ENCODE measurements around the gene RASSF7. TPM values are rescaled to one million over a fixed set of nuclear protein-coding genes. Genes with fewer than 3 reads are reported as not detected.

RASSF7 gene
- total RNA-seq, 1 experiment from 2014 or later: 7.4 TPM

DNA sequence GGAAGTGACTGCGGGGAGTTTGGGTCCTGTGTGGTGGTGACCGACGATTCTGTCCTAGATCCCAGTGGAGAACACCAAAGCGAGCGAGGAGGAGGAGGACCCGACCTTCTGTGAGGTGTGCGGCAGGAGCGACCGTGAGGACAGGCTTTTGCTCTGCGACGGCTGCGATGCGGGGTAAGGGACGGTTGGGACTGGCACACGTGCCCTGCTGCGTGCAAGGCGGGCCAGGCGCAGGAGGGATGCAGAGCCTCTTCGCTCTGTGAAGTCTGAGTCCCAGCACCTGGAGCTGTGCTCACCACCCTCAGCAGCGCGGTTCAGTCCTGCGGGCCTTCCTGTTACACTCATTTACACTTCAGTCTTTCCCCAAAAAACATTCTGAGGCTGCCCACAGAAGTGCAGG is 31.7 kb downstream of the RASSF7 start:
- no peak overlapping the region for H3K4me3 ChIP-seq
- no peaks in the 10 kb centered on the region for H3K4me1 ChIP-seq
- no peaks in the 10 kb centered on the region for H3K27me3 ChIP-seq
- no peaks in the 10 kb centered on the region for H3K9me3 ChIP-seq (replicated peaks)
- DNase-seq: no peak
- no peak overlapping the region for H3K27ac ChIP-seq
- H3K36me3 ChIP-seq: peaks cover 81% of the 10 kb centered on the region

GRCh38 chr11:592918-593317 is 32.1 kb downstream of the RASSF7 start:
- H3K36me3 ChIP-seq: peaks cover 79% of the 10 kb centered on the region

GRCh38 chr11:593347-593746 is 32.6 kb downstream of the RASSF7 start:
- H3K4me3 ChIP-seq: no peak overlapping the region
- peaks cover 79% of the 10 kb centered on the region for H3K36me3 ChIP-seq
- no peaks in the 10 kb centered on the region for H3K4me1 ChIP-seq
- H3K27ac ChIP-seq: no peak overlapping the region
- no peaks in the 10 kb centered on the region for H3K27me3 ChIP-seq
- DNase-seq: no peak
- no peaks in the 10 kb centered on the region for H3K9me3 ChIP-seq (replicated peaks)

More at GRCh38 chr11:592918-593317, 32.1 kb downstream of the RASSF7 start:
- Histone ChIP-seq H3K27me3 (no peaks in the 10 kb centered on the region), H3K4me3 (no peak overlapping the region), H3K4me1 (no peaks in the 10 kb centered on the region), H3K9me3 (replicated peaks) (no peaks in the 10 kb centered on the region), H3K27ac (no peak overlapping the region)
- DNase-seq: no peak

DNA sequence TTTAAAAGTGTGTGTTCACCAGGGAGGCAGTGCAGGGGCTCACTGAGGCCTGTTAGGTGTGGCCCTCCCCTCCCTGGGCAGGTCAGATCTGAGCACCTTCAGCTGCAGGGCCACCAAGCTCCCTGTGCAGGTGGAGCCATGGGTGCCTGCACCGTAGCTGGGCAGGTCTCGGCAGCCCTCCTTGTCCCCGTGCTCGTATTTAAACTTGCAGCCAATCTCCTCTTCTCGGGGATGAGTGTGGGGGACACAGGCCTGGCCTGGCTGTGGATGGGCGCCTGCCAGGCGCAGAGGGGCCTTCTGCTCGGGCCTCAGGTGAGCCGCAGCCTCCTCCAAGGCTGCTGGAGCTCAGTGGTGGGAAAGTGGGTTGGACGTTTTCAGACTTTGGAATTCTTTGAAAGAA is 34.6 kb downstream of the RASSF7 start:
- Histone ChIP-seq H3K4me1 (no peaks in the 10 kb centered on the region), H3K27ac (no peak overlapping the region), H3K27me3 (no peaks in the 10 kb centered on the region), H3K4me3 (no peak overlapping the region), H3K9me3 (replicated peaks) (no peaks in the 10 kb centered on the region), H3K36me3 (peaks cover 78% of the 10 kb centered on the region)
- no peak for DNase-seq

GRCh38 chr11:596374-596773 is 35.6 kb downstream of the RASSF7 start:
- DNase-seq: no peak
- H3K9me3 ChIP-seq (replicated peaks): no peaks in the 10 kb centered on the region
- H3K27me3 ChIP-seq: no peaks in the 10 kb centered on the region
- H3K36me3 ChIP-seq: peaks cover 77% of the 10 kb centered on the region
- H3K4me3 ChIP-seq: no peak overlapping the region
- no peak overlapping the region for H3K27ac ChIP-seq
- no peaks in the 10 kb centered on the region for H3K4me1 ChIP-seq

DNA sequence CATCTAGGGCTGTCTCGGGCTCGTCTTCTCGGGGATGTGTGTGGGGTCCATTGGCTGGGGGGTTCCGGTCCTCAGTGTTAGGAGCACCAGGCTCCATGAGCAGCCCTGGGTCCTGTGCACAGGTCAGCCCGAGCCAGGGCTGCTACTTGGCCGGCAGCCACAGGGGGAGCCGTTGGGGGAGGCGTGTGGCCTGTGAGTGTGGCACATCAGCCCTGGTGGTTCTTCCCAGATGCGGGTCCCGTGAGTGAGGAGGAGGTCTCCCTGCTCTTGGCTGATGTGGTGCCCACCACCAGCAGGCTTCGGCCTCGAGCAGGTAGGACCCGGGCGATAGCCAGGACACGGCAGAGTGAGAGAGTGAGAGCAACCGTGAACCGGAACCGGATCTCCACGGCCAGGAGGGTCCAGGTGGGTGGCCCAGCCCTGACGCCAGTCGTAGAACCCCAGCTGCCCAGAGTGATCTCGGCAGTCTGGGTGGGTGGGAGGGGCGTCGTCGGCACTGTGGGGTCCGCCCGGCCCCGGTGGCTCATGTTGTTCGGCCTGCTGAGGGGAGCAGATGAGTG is 36.5 kb downstream of the RASSF7 start:
- no peak overlapping the region for H3K4me3 ChIP-seq
- H3K36me3 ChIP-seq: peaks cover 80% of the 10 kb centered on the region
- H3K4me1 ChIP-seq: no peaks in the 10 kb centered on the region
- no peak overlapping the region for H3K27ac ChIP-seq
- no peaks in the 10 kb centered on the region for H3K9me3 ChIP-seq (replicated peaks)
- DNase-seq: no peak
- no peaks in the 10 kb centered on the region for H3K27me3 ChIP-seq

- peaks cover 78% of the 10 kb centered on the region for H3K36me3 ChIP-seq
- no peak for DNase-seq
- H3K4me1 ChIP-seq: no peaks in the 10 kb centered on the region
- no peaks in the 10 kb centered on the region for H3K27me3 ChIP-seq
- no peak overlapping the region for H3K4me3 ChIP-seq
- no peak overlapping the region for H3K27ac ChIP-seq
- H3K9me3 ChIP-seq (replicated peaks): no peaks in the 10 kb centered on the region
Measured at GRCh38 chr11:598005-598680, 37.4 kb downstream of the RASSF7 start.

- Histone ChIP-seq H3K27me3 (no peaks in the 10 kb centered on the region), H3K9me3 (replicated peaks) (no peaks in the 10 kb centered on the region), H3K4me3 (no peak overlapping the region), H3K4me1 (no peaks in the 10 kb centered on the region), H3K27ac (no peak overlapping the region), H3K36me3 (peaks cover 76% of the 10 kb centered on the region)
- DNase-seq: no peak
Measured at GRCh38 chr11:601573-602245, 40.9 kb downstream of the RASSF7 start.

DNA sequence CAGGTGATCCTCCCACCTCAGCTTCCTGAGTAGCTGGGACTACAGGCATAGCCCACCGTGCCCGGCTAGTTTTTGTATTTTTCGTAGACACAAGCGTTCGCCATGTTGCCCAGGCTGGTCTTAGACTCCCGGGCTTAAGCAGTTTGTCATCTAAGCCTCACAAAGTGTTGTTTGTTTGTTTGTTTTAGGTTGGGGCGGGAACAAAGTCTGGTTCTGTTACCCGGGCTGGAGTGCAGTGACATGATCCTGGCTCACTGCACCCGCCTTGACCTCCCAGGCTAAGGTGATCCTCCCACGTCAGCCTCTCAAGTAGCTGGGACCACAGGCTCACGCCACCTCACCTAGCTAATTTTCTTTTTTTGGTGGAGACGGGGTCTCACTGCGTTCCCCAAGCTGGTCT is 42.4 kb downstream of the RASSF7 start:
- Histone ChIP-seq H3K4me3 (no peak overlapping the region), H3K4me1 (no peaks in the 10 kb centered on the region), H3K36me3 (peaks cover 82% of the 10 kb centered on the region), H3K27ac (no peak overlapping the region), H3K9me3 (replicated peaks) (no peaks in the 10 kb centered on the region), H3K27me3 (no peaks in the 10 kb centered on the region)
- DNase-seq: no peak

DNA sequence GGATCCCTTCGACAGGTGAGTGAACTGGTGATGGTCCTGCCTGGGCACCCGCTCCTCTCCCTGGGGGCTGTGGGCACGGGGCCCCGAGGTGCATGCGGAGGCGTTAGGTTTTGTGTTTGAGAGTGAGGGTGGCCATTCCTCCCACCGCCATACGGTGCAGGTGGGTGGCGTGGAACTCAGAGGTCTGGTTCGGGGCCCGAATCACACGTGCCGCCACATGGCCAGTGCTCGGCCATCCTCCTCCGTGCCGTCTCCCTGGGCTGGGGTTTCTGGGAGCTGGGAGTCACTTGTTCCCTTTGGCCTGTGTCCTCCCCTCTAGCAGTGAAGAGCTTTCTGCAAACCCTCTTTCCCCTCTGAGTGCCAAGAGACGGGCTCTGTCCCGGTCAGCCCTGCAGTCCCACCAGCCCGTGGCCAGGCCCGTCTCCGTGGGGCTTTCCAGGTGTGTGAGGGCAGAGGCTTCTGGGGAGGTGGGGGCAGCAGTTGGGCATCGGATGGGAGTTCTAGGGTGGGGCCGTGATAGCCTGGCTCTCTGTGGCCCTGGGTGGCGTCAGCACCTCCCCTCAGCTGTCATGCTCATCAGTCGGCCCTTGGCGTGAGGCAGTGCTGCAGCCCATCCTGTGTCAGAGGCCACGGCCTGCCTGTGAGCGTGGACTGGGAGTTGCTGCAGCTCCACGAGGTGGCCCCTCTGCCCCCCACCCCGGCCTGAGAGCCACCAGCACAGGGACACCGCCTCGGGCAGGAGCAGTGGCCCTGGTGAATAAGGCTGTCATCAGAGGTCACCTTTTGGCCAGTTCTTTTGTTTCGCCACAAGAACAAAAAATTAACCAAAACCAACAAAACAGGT is 44.7 kb downstream of the RASSF7 start:
- no peak overlapping the region for H3K4me3 ChIP-seq
- DNase-seq: no peak
- no peak overlapping the region for H3K27ac ChIP-seq
- H3K4me1 ChIP-seq: no peaks in the 10 kb centered on the region
- no peaks in the 10 kb centered on the region for H3K9me3 ChIP-seq (replicated peaks)
- H3K27me3 ChIP-seq: no peaks in the 10 kb centered on the region
- H3K36me3 ChIP-seq: peaks cover 84% of the 10 kb centered on the region

- Histone ChIP-seq H3K4me3 (no peak overlapping the region), H3K9me3 (replicated peaks) (no peaks in the 10 kb centered on the region), H3K27ac (no peak overlapping the region), H3K36me3 (peaks cover 84% of the 10 kb centered on the region), H3K27me3 (no peaks in the 10 kb centered on the region), H3K4me1 (peaks cover 6% of the 10 kb centered on the region)
- no peak for DNase-seq
Measured at GRCh38 chr11:606245-606644, 45.5 kb downstream of the RASSF7 start.

GRCh38 chr11:607020-607780 is 46.4 kb downstream of the RASSF7 start:
- no peak overlapping the region for H3K4me3 ChIP-seq
- peaks cover 15% of the 10 kb centered on the region for H3K4me1 ChIP-seq
- DNase-seq: no peak
- H3K27ac ChIP-seq: no peak overlapping the region
- H3K27me3 ChIP-seq: no peaks in the 10 kb centered on the region
- H3K9me3 ChIP-seq (replicated peaks): no peaks in the 10 kb centered on the region
- peaks cover 82% of the 10 kb centered on the region for H3K36me3 ChIP-seq

DNA sequence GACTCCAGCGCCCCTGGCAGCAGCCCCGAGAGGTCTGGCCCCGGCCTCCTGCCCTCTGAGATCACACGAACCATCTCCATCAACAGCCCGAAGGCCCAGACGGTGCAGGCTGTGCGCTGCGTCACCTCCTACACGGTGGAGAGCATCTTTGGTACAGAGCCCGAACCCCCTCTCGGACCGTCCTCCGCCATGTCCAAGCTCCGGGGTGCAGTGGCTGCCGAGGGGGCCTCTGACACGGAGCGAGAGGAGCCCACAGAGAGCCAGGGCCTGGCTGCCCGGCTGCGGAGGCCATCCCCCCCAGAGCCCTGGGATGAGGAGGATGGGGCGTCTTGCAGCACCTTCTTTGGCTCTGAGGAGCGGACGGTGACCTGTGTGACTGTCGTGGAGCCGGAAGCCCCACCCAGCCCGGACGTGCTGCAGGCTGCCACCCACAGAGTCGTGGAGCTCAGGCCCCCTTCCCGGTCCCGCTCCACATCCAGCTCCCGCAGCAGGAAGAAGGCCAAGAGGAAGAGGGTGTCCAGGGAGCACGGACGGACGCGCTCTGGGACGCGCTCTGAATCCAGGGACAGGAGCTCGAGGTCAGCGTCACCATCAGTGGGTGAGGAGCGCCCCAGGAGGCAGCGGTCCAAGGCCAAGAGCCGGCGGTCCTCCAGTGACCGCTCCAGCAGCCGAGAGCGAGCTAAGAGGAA is 47.3 kb downstream of the RASSF7 start:
- H3K9me3 ChIP-seq (replicated peaks): no peaks in the 10 kb centered on the region
- no peak overlapping the region for H3K4me3 ChIP-seq
- no peak overlapping the region for H3K27ac ChIP-seq
- no peaks in the 10 kb centered on the region for H3K27me3 ChIP-seq
- peaks cover 79% of the 10 kb centered on the region for H3K36me3 ChIP-seq
- peaks cover 24% of the 10 kb centered on the region for H3K4me1 ChIP-seq
- DNase-seq: no peak

- H3K4me3 ChIP-seq: no peak overlapping the region
- H3K9me3 ChIP-seq (replicated peaks): no peaks in the 10 kb centered on the region
- peaks cover 28% of the 10 kb centered on the region for H3K4me1 ChIP-seq
- peaks cover 76% of the 10 kb centered on the region for H3K36me3 ChIP-seq
- DNase-seq: no peak
- H3K27me3 ChIP-seq: no peaks in the 10 kb centered on the region
- no peak overlapping the region for H3K27ac ChIP-seq
Measured at GRCh38 chr11:608791-609251, 48.1 kb downstream of the RASSF7 start.
